Breast epithelium (tissue), 4 donors: ENCODE results near the gene CCER1. TPM values are rescaled to one million over a fixed set of nuclear protein-coding genes. Genes with fewer than 3 reads are reported as not detected.

ENCODE experiments used
- DNase-seq, 2 donors: peaks; one replicate each; pipeline ENCODE4 v3.0.0-alpha.2; 2019; ENCODE audit warnings: low spot score in 2 of 2
- H3K27ac ChIP-seq, 2 donors: fragments of 200-600 bp; sonication (generic) in 1 of 2; one replicate each; pipeline ENCODE4 v1.5.1; 2016 to 2019; ENCODE audit warnings: mild to moderate bottlenecking in 1 of 2
- H3K27me3 ChIP-seq, 2 donors: fragments of 200-600 bp; sonication (generic) in 1 of 2; one replicate each; pipeline versions ENCODE4 v1.5.1 to v1.6.0; 2017 to 2019; ENCODE audit warnings: control low read depth in 1 of 2, mild to moderate bottlenecking in 1 of 2
- H3K36me3 ChIP-seq: fragments of 200-600 bp; one replicate; pipeline ENCODE4 v1.5.1; 2019
- H3K4me1 ChIP-seq, 2 donors: fragments of 200-600 bp; sonication (generic); one replicate each; pipeline ENCODE4 v1.5.1; 2016 to 2019; ENCODE audit warnings: control low read depth in 1 of 2
- H3K4me3 ChIP-seq, 3 donors: fragments of 200-600 bp; sonication (generic); 1 replicate in 2 of 3; 2 replicates in 1 of 3; pipeline ENCODE4 v1.5.1; 2016 to 2019; ENCODE audit warnings: mild to moderate bottlenecking in 3 of 3, moderate library complexity in 2 of 3
- H3K9me3 ChIP-seq, 2 donors: fragments of 200-600 bp; sonication (generic) in 1 of 2; one replicate each; pipeline ENCODE4 v1.5.1; 2016 to 2019; ENCODE audit warnings: control low read depth in 1 of 2
- POLR2A ChIP-seq: fragments of 450-650 bp; IDR thresholded peaks from one replicate; pipeline ENCODE4 v1.6.1; 2016; ENCODE audit warnings: antibody characterized with exemption, mild to moderate bottlenecking, moderate library complexity
- POLR2AphosphoS5 ChIP-seq, 3 donors: sonication (generic); formaldehyde crosslinking; IDR thresholded peaks; one replicate each; pipeline ENCODE4 v1.6.1; 2017; ENCODE audit warnings: antibody characterized with exemption in 3 of 3
- intact Hi-C: fragments of 100-400 bp; cut with DNase I; formaldehyde crosslinking; loops from one replicate; pipeline ENCODE4 v1.15.1; 2023; ENCODE audit warnings: low total_unique reads
- total RNA-seq, 3 donors: library from RNA; depleted of rRNA; stranded (reverse); fragments of >200 nt; gene quantifications; one replicate each; pipeline ENCODE4 v1.1.0, GENCODE V29; 2016
- TF ChIP-seq, protein P1 (sequence below), 3 donors: fragments of 450-650 bp; IDR thresholded peaks; one replicate each; pipeline ENCODE4 v1.5.1; 2016 to 2017; ENCODE audit warnings: antibody characterized with exemption in 3 of 3, mild to moderate bottlenecking in 3 of 3, moderate library complexity in 3 of 3

CCER1 gene
- total RNA-seq, 3 donors from 2014 or later, result not detected

DNA sequence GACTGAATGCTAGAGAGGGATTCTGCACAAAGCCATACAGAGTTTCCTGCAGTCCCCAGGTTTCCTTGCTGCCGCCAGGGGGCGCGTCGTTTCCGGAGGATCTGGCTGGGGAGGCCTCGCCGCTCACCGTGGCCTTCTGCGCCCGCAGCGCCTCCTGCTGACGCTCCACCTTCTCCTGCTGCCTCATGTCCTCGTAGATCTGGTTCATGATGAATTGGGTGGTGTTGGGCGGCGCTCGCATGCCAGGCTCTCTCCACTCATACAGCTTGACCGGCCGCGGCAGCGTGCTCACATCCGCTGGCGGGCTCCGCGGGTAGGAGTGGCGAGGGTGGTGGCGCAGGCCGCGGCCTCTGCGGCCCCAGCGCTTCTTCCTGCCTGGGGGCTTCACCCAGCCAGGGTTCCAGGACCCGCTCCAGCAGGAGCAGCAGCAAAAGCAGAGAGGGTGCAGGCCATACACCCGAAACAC is 987 bp downstream of the CCER1 start:
- intact Hi-C loops, result no loop called here
- no peak for DNase-seq

DNA sequence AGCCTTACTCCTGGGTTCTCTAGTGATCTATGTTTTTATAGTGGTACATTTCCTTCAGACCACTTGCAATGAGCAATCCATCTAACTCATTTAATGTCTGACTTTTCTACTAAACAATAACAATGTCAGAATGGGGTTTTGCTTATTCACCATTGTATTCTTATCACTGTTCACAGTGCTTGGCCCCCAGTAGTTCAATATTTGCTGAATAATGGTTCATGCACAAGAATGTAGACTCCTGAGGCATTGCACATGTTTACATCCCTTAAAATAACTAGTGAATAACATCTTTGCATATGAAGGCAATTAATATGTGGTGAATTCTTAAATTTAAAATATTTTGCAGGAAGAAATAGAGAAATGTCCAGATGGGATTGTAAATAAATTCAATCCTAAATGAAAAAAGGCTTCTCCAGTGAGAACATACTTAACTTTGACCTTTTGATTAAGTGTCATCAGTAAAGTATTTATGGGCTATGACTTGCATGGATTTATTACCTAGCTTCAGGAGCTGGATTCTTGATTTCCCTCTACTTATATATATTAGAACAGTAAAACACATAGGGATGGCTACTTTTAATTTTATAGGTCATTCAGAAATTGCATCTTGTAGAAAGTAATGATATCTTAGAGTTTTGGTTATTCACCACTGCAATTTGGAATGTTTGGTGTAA is 3.4 kb downstream of the CCER1 start:
- Histone ChIP-seq H3K27ac (no peak overlapping the region), H3K4me3 (no peak overlapping the region), H3K27me3 (no peaks in the 10 kb centered on the region), H3K9me3 (no peaks in the 10 kb centered on the region), H3K4me1 (no peaks in the 10 kb centered on the region), H3K36me3 (no peaks in the 10 kb centered on the region)
- TF ChIP-seq POLR2A (no peak), POLR2AphosphoS5 (IDR thresholded peaks at IDR 0.05) (no peak)
- TF ChIP-seq, protein P1, sequence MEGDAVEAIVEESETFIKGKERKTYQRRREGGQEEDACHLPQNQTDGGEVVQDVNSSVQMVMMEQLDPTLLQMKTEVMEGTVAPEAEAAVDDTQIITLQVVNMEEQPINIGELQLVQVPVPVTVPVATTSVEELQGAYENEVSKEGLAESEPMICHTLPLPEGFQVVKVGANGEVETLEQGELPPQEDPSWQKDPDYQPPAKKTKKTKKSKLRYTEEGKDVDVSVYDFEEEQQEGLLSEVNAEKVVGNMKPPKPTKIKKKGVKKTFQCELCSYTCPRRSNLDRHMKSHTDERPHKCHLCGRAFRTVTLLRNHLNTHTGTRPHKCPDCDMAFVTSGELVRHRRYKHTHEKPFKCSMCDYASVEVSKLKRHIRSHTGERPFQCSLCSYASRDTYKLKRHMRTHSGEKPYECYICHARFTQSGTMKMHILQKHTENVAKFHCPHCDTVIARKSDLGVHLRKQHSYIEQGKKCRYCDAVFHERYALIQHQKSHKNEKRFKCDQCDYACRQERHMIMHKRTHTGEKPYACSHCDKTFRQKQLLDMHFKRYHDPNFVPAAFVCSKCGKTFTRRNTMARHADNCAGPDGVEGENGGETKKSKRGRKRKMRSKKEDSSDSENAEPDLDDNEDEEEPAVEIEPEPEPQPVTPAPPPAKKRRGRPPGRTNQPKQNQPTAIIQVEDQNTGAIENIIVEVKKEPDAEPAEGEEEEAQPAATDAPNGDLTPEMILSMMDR (IDR thresholded peaks at IDR 0.05), result no peak
- no peak for DNase-seq
- intact Hi-C loops, result no loop called here

More for the DNA sequence above, 987 bp downstream of the CCER1 start:
- H3K27me3 ChIP-seq, result no peaks in the 10 kb centered on the region
- no peaks in the 10 kb centered on the region for H3K4me1 ChIP-seq
- TF ChIP-seq POLR2AphosphoS5 (IDR thresholded peaks at IDR 0.05) (no peak), POLR2A (no peak)
- TF ChIP-seq, protein P1 (IDR thresholded peaks at IDR 0.05), result no peak
- no peaks in the 10 kb centered on the region for H3K36me3 ChIP-seq
- no peak overlapping the region for H3K27ac ChIP-seq
- H3K9me3 ChIP-seq, result no peaks in the 10 kb centered on the region
- H3K4me3 ChIP-seq, result no peak overlapping the region

DNA sequence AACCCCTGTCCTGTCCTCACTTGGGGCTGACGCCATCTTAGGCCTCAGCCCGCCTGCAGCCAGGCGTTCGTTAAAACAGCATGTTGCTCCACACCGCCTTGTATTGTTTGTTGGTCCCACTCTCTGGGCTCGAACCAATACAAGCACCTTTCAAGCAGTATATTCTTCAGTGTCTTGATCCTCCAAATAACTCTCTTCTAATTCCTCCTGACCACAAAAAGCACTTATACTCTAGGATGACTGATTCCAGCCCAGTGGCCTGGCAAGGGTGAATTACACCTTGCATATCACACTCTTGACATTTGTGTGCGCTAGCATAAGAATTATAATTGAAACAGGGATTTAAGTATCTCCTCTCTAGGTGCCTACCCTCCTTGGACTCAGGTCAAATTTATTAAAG is 7.1 kb downstream of the CCER1 start:
- Histone ChIP-seq H3K9me3 (no peaks in the 10 kb centered on the region), H3K27me3 (no peaks in the 10 kb centered on the region), H3K27ac (no peak overlapping the region), H3K4me1 (no peaks in the 10 kb centered on the region), H3K4me3 (no peak overlapping the region), H3K36me3 (no peaks in the 10 kb centered on the region)
- TF ChIP-seq, protein P1 (IDR thresholded peaks at IDR 0.05), result no peak
- TF ChIP-seq POLR2A (no peak), POLR2AphosphoS5 (IDR thresholded peaks at IDR 0.05) (no peak)
- intact Hi-C loops, result no loop called here
- no peak for DNase-seq

DNA sequence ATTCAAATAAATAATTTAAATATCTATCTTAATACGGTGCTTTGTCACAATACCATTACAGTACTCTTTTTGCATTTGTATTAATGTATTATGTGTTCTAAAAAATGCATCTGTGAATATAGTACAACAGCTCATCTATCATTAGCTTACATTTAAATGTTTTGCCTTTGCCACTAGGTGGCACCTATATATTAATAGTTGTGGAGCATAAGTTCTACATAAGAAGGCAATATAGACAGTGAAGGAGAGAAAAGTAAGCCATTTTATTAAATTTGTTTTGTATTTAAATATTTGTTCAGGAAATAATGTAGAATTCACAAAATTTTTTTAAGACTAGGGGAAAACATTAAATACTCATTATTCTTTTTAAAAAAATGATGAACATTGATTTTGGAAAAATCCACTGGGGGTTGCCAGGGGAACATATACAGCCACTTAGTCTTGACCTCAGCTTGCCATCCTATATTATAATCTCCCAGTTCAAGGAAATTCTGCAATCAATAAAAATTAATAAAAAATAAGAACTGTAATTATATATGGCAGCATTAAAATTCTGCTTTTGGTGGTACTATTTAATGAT is 9.8 kb downstream of the CCER1 start:
- no peak for DNase-seq
- intact Hi-C loops, result no loop called here
- TF ChIP-seq, protein P1 (IDR thresholded peaks at IDR 0.05), result peak in 2 of 3 donors; percentile 21 to 22
- no peak for TF ChIP-seq POLR2AphosphoS5 (IDR thresholded peaks at IDR 0.05)
- H3K4me3 ChIP-seq, result no peak overlapping the region
- no peaks in the 10 kb centered on the region for H3K4me1 ChIP-seq
- H3K36me3 ChIP-seq, result no peaks in the 10 kb centered on the region
- H3K27ac ChIP-seq, result no peak overlapping the region
- no peaks in the 10 kb centered on the region for H3K27me3 ChIP-seq
- H3K9me3 ChIP-seq, result no peaks in the 10 kb centered on the region

DNA sequence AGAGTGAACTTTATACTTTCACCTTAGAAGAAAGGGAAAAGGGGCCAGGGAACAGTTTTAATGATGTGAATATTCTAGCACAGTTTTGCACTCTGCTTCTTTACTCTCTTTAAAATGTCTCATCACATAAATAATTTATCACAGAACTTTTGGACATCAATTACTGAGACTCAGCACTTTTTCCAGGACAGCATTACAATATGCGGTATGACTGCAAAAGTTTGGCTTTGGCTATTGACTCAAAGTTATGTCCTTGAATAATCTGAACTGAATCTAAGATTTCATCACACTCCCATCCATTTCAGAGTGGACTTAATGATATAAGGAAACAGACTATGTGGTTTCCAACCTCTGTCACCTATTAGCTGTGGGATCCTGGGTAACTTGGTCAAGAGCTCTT is 11.7 kb downstream of the CCER1 start:
- DNase-seq, result no peak
- Histone ChIP-seq H3K27ac (no peak overlapping the region), H3K4me1 (no peaks in the 10 kb centered on the region), H3K9me3 (no peaks in the 10 kb centered on the region), H3K4me3 (no peak overlapping the region), H3K36me3 (no peaks in the 10 kb centered on the region), H3K27me3 (no peaks in the 10 kb centered on the region)
- no peak for TF ChIP-seq POLR2AphosphoS5 (IDR thresholded peaks at IDR 0.05)
- TF ChIP-seq POLR2A, result no peak
- TF ChIP-seq, protein P1 (IDR thresholded peaks at IDR 0.05), result no peak
- intact Hi-C loops, result no loop called here
